ENCODE measurements around the gene CFTR. TPM values are rescaled to one million over a fixed set of nuclear protein-coding genes. Genes with fewer than 3 reads are reported as not detected.

The CFTR gene
- total and polyA plus RNA-seq, 10 of the 15 experiments (the other 5 are each of a cell fraction or from before 2014, with no cell fraction given) = 0.02 to 2.3 (median 0.21) TPM; not detected in 1

- DNase-seq (ENCODE audit: low read depth, low spot score) = no peak
- no peaks in the 10 kb centered on the region for H3K9me3 ChIP-seq (replicated peaks; ENCODE audit: control insufficient read depth, insufficient read depth, low read length)
- in situ Hi-C loops (cut with MboI) (no loop called here), intact Hi-C loops (cut with micrococcal nuclease; ENCODE audit: unreplicated experiment) (no loop called here)
- H4K20me1 ChIP-seq (ENCODE audit: control insufficient read depth, insufficient read depth) = no peaks in the 10 kb centered on the region
- BruUV-seq (replicated peaks) = no TSS peak
- ChIA-PET CTCF (interaction anchor here (0.7 kb wide), 1 partner anchor 196 kb away, joined by 3 read pairs; no protein-coding TSS in a partner anchor), POLR2A (no interaction called here), RAD21 (ENCODE audit: unreplicated experiment) (interaction anchor here (1.2 kb wide), 1 partner anchor 151 kb away, joined by 3 read pairs; no protein-coding TSS in a partner anchor), SMC1A (ENCODE audit: uncharacterized antibody, unreplicated experiment) (interaction anchor here (0.6 to 3.3 kb wide), 6 partner anchors 12 to 209 kb away, joined by 3 to 12 read pairs (median 3); no protein-coding TSS in a partner anchor)
- FAIRE-seq = no peak
- TF ChIP-seq CREB1 (IDR thresholded peaks at IDR 0.05; ENCODE audit: low read depth) = no peak
- no peak for TF ChIP-seq JUNB (IDR thresholded peaks at IDR 0.05)
- no peak for TF ChIP-seq MAX (IDR thresholded peaks at IDR 0.05; ENCODE audit: low read depth, low read length)
- TF ChIP-seq BRCA1 (IDR thresholded peaks at IDR 0.05; ENCODE audit: low read depth, low read length) = no peak
- no peak for TF ChIP-seq POU2F2 (IDR thresholded peaks at IDR 0.05; ENCODE audit: borderline replicate concordance, low read depth, low read length)
- TF ChIP-seq HDAC2 (IDR thresholded peaks at IDR 0.05) = no peak
- no peak for TF ChIP-seq SMAD1 (IDR thresholded peaks at IDR 0.05; ENCODE audit: low read depth, partially characterized antibody)
- TF ChIP-seq BMI1 (IDR thresholded peaks at IDR 0.05; ENCODE audit: borderline replicate concordance) = no peak
- TF ChIP-seq JUND (IDR thresholded peaks at IDR 0.05; ENCODE audit: low read depth, low read length) = no peak
- TF ChIP-seq ATF7 (IDR thresholded peaks at IDR 0.05; ENCODE audit: low read depth) = no peak
- no peak for TF ChIP-seq PAX5 (IDR thresholded peaks at IDR 0.05; ENCODE audit: borderline replicate concordance, low read depth, low read length)
- TF ChIP-seq GABPA (IDR thresholded peaks at IDR 0.05; ENCODE audit: low read depth) = no peak
- TF ChIP-seq CREM (IDR thresholded peaks at IDR 0.05; ENCODE audit: low read depth) = no peak
- no peak for TF ChIP-seq E2F8 (IDR thresholded peaks at IDR 0.05; ENCODE audit: low read depth, partially characterized antibody)
- no peak for TF ChIP-seq MTA3 (IDR thresholded peaks at IDR 0.05; ENCODE audit: borderline replicate concordance, low read length)
- no peak for TF ChIP-seq BCL3 (IDR thresholded peaks at IDR 0.05; ENCODE audit: borderline replicate concordance, insufficient read depth, low read depth, low read length, poor library complexity, severe bottlenecking)
- TF ChIP-seq REST (IDR thresholded peaks at IDR 0.05; ENCODE audit: low read depth, low read length) = no peak
- TF ChIP-seq EED (IDR thresholded peaks at IDR 0.05; ENCODE audit: low read depth) = no peak
- no peak overlapping the region for H3K27ac ChIP-seq (ENCODE audit: control insufficient read depth, insufficient read depth)
- H3K9ac ChIP-seq (ENCODE audit: control insufficient read depth, insufficient read depth, low read length) = no peak overlapping the region
- no peak for ATAC-seq
- H2AFZ ChIP-seq (ENCODE audit: control insufficient read depth, low read depth, low read length) = no peak overlapping the region
- H3K4me3 ChIP-seq = no peak overlapping the region
- no peaks in the 10 kb centered on the region for H3K27me3 ChIP-seq (replicated peaks in 1 of 2; ENCODE audit: control insufficient read depth in 2 of 2, insufficient read depth in 2 of 2, low read length in 1 of 2)
- no peaks in the 10 kb centered on the region for H3K36me3 ChIP-seq (ENCODE audit: control insufficient read depth in 2 of 2, insufficient read depth in 2 of 2, low read length in 1 of 2)
- H3K4me2 ChIP-seq (ENCODE audit: control insufficient read depth, insufficient read depth) = no peak overlapping the region
- no peaks in the 10 kb centered on the region for H3K79me2 ChIP-seq (ENCODE audit: control insufficient read depth, insufficient read depth, low read length)
- WGBS (ENCODE audit: insufficient coverage, insufficient replicate concordance, low lambda C conversion rate, missing lambda C conversion rate) = 47% methylated on average over 2 of the region's 2 CpGs
- no peaks in the 10 kb centered on the region for H3K4me1 ChIP-seq (ENCODE audit: control insufficient read depth, insufficient read depth, low read length)
Measured at GRCh38 chr7:117610396-117610795, 130.6 kb downstream of the CFTR start.

All from GM12878 (cell line).